ENCODE data around the gene MECR. TPM values are rescaled to one million over a fixed set of nuclear protein-coding genes. Genes with fewer than 3 reads are reported as not detected.

The MECR gene
- total RNA-seq, 1 experiment from 2014 or later: 42.9 TPM

DNA sequence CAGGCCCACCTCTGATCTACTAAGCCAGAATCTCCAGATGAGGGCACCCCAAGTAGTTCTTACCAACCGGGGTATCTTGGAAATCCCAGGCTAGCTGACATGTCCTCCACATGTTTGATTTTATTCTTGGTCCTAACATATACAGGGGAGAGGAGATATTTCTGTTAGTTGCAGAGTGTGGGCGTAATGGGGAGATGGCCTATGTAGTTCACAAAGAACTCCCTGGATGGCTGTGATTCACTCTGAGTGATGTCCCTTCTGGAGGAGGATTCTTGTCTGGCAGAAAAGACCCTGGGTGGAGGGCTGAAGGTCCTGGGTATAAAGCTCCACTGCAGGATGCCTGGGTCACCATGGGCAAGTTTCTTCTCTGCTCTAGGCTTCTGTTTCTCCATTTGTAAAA, 13.1 kb downstream of the MECR start:
- ChIA-PET CTCF (interaction anchor here (1.5 kb wide), 1 partner anchor 15 kb away, joined by 3 read pairs; no protein-coding TSS in a partner anchor), RAD21 (ENCODE audit: low non-redundant PET in 1 of 2, low total read pairs in 2 of 2, uncharacterized antibody in 2 of 2, unreplicated experiment in 2 of 2) (no interaction called here), POLR2A (interaction anchor here (0.7 kb wide), 1 partner anchor 36 kb away, joined by 7 read pairs; the partner anchor contains the start of gene SRSF4)
- H3K79me2 ChIP-seq (ENCODE audit: insufficient read depth, low read length): peaks cover 26% of the 10 kb centered on the region
- no peaks in the 10 kb centered on the region for H3K4me1 ChIP-seq (ENCODE audit: control insufficient read depth in 1 of 2, insufficient read depth in 2 of 2, low read length in 2 of 2)
- BruUV-seq (replicated peaks): no TSS peak
- DNase-seq (ENCODE audit: low read depth, low spot score) (no peak), ATAC-seq (no peak)
- H3K36me3 ChIP-seq (ENCODE audit: control insufficient read depth in 1 of 2, insufficient read depth in 2 of 2, low read length in 2 of 2): peaks cover 15 to 53% of the 10 kb centered on the region in 2 experiments
- no peak overlapping the region for H2AFZ ChIP-seq (ENCODE audit: low read depth, low read length, poor library complexity, severe bottlenecking)
- H3K9me2 ChIP-seq (ENCODE audit: insufficient read depth): no peaks in the 10 kb centered on the region
- H3K4me3 ChIP-seq (replicated peaks in 1 of 2; ENCODE audit: low read depth in 1 of 2, low read length in 2 of 2): no peak overlapping the region
- TF ChIP-seq EZH2 (IDR thresholded peaks at IDR 0.05): no peak
- TF ChIP-seq SRF (IDR thresholded peaks at IDR 0.05; ENCODE audit: low read depth): no peak
- TF ChIP-seq FOSL1 (IDR thresholded peaks at IDR 0.05; ENCODE audit: low read depth): no peak
- no peak for TF ChIP-seq SIN3A (IDR thresholded peaks at IDR 0.05; ENCODE audit: low read depth)
- TF ChIP-seq POLR2A (IDR thresholded peaks at IDR 0.05; ENCODE audit: borderline replicate concordance, extremely low read depth, insufficient read depth, insufficient read length): no peak
- TF ChIP-seq SP1 (IDR thresholded peaks at IDR 0.05; ENCODE audit: low read depth): no peak
- TF ChIP-seq TCF7L2 (IDR thresholded peaks at IDR 0.05; ENCODE audit: borderline replicate concordance, extremely low read depth, insufficient read depth, insufficient read length): no peak
- no peak for TF ChIP-seq EGR1 (IDR thresholded peaks at IDR 0.05; ENCODE audit: low read depth)
- TF ChIP-seq, protein P1, sequence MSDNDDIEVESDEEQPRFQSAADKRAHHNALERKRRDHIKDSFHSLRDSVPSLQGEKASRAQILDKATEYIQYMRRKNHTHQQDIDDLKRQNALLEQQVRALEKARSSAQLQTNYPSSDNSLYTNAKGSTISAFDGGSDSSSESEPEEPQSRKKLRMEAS (IDR thresholded peaks at IDR 0.05): no peak
- TF ChIP-seq, protein P2, sequence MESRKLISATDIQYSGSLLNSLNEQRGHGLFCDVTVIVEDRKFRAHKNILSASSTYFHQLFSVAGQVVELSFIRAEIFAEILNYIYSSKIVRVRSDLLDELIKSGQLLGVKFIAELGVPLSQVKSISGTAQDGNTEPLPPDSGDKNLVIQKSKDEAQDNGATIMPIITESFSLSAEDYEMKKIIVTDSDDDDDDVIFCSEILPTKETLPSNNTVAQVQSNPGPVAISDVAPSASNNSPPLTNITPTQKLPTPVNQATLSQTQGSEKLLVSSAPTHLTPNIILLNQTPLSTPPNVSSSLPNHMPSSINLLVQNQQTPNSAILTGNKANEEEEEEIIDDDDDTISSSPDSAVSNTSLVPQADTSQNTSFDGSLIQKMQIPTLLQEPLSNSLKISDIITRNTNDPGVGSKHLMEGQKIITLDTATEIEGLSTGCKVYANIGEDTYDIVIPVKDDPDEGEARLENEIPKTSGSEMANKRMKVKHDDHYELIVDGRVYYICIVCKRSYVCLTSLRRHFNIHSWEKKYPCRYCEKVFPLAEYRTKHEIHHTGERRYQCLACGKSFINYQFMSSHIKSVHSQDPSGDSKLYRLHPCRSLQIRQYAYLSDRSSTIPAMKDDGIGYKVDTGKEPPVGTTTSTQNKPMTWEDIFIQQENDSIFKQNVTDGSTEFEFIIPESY (IDR thresholded peaks at IDR 0.05; ENCODE audit: extremely low read depth, insufficient replicate concordance, low read length): no peak
- no peak for TF ChIP-seq POLR2AphosphoS5 (IDR thresholded peaks at IDR 0.05; ENCODE audit: low read depth, low read length)
- TF ChIP-seq ELF1 (IDR thresholded peaks at IDR 0.05; ENCODE audit: borderline replicate concordance, low read depth): no peak
- no peak for TF ChIP-seq YY1 (IDR thresholded peaks at IDR 0.05; ENCODE audit: extremely low read depth, insufficient replicate concordance, low read depth, low read length)
- H3K27me3 ChIP-seq (ENCODE audit: insufficient read depth, low read length): no peaks in the 10 kb centered on the region
- no peak overlapping the region for H3K4me2 ChIP-seq (ENCODE audit: low read length)
- H3K9me3 ChIP-seq (ENCODE audit: control insufficient read depth in 1 of 2, insufficient read depth in 1 of 2, low read depth in 1 of 2, low read length in 2 of 2): no peaks in the 10 kb centered on the region
- H4K20me1 ChIP-seq (ENCODE audit: insufficient read depth): no peaks in the 10 kb centered on the region
- H3K9ac ChIP-seq (ENCODE audit: low read length): no peak overlapping the region
- H3K27ac ChIP-seq (ENCODE audit: low read depth, low read length): no peak overlapping the region
- intact Hi-C loops (cut with micrococcal nuclease): no loop called here
